GM12878 (cell line): Measurements from ENCODE around the gene DNAJC27. TPM values are rescaled to one million over a fixed set of nuclear protein-coding genes. Genes with fewer than 3 reads are reported as not detected.
"Not testable (repeated sequence)": the region's sequence is repeated elsewhere in the genome, so short reads cannot be mapped to it uniquely, and the experiment has no call there.

ENCODE experiments used
- ATAC-seq: fragments of 200-7000 bp; cut with Tn5 transposase; 3 replicates; pipeline ENCODE4 v1.9.1; 2020; ENCODE audit warnings: mild to moderate bottlenecking, moderate library complexity
- BruUV-seq: library from RNA; stranded (reverse); fragments of 400-500 nt; replicated peaks from 2 replicates; lab custom pipeline; 2021; lab: Mats Ljungman, UMichigan
- CTCF ChIA-PET: fragments of 300-600 bp; sonication (Branson Sonifier 250); formaldehyde crosslinking; extraction: SDS; loops from one replicate; lab custom pipeline; 2021; ENCODE audit warnings: inconsistent platforms; lab: Yijun Ruan, JAX
- POLR2A ChIA-PET: fragments of 350-600 bp; formaldehyde crosslinking; extraction: SDS; loops from one replicate; lab custom pipeline; 2021; ENCODE audit warnings: inconsistent platforms; lab: Charles Lee
- RAD21 ChIA-PET: fragments of 300-600 bp; sonication (Branson Sonifier 250); formaldehyde crosslinking; loops from one replicate; lab custom pipeline; 2023; ENCODE audit warnings: antibody characterized with exemption; ENCODE audit not compliant: unreplicated experiment; lab: Charles Lee
- SMC1A ChIA-PET: fragments of 300-600 bp; sonication (Branson Sonifier 250); formaldehyde crosslinking; loops from one replicate; lab custom pipeline; 2023; ENCODE audit not compliant: unreplicated experiment, uncharacterized antibody; lab: Charles Lee
- DNase-seq: peaks from one replicate; pipeline ENCODE4 v3.0.0-alpha.2; 2011; ENCODE audit warnings: low read depth, low spot score
- FAIRE-seq: peaks from 3 replicates; lab custom pipeline; 2011; peaks lifted over from hg19 to GRCh38; lab: Jason Lieb, UNC
- H2AFZ ChIP-seq: 2 replicates; pipeline ENCODE4 v1.6.0; 2011; ENCODE audit warnings: low read depth, low read length, control low read depth; ENCODE audit not compliant: control insufficient read depth
- H3K27ac ChIP-seq: 2 replicates; pipeline ENCODE4 v1.5.1; 2011; ENCODE audit warnings: control low read depth; ENCODE audit not compliant: control insufficient read depth, insufficient read depth
- H3K27me3 ChIP-seq, 2 experiments: replicated peaks in 1 of 2; 2 replicates each; pipeline versions ENCODE4 v1.6.0 to v1.6.1; 2011; ENCODE audit warnings: low read length in 1 of 2; ENCODE audit not compliant: control insufficient read depth in 2 of 2, insufficient read depth in 2 of 2
- H3K36me3 ChIP-seq, 2 experiments: 2 replicates each; pipeline ENCODE4 v1.5.1; 2011; ENCODE audit warnings: low read length in 1 of 2; ENCODE audit not compliant: control insufficient read depth in 2 of 2, insufficient read depth in 2 of 2
- H3K4me1 ChIP-seq: 2 replicates; pipeline ENCODE4 v1.6.1; 2011; ENCODE audit warnings: mild to moderate bottlenecking, low read length, moderate library complexity, mixed read lengths; ENCODE audit not compliant: control insufficient read depth, insufficient read depth
- H3K4me2 ChIP-seq: 2 replicates; pipeline ENCODE4 v1.6.0; 2011; ENCODE audit warnings: control low read depth; ENCODE audit not compliant: control insufficient read depth, insufficient read depth
- H3K4me3 ChIP-seq: fragments of 200-600 bp; sonication (generic); 2 replicates; pipeline ENCODE4 v1.5.1; 2016
- H3K79me2 ChIP-seq: 2 replicates; pipeline ENCODE4 v1.6.0; 2011; ENCODE audit warnings: low read length; ENCODE audit not compliant: control insufficient read depth, insufficient read depth
- H3K9ac ChIP-seq: 2 replicates; pipeline ENCODE4 v1.8.0; 2011; ENCODE audit warnings: low read length, control low read depth, mixed read lengths; ENCODE audit not compliant: control insufficient read depth, insufficient read depth
- H3K9me3 ChIP-seq: replicated peaks from 3 replicates; pipeline ENCODE4 v1.5.1; 2011; ENCODE audit warnings: mild to moderate bottlenecking, low read length; ENCODE audit not compliant: control insufficient read depth, insufficient read depth
- H4K20me1 ChIP-seq: 2 replicates; pipeline ENCODE4 v1.6.0; 2011; ENCODE audit not compliant: control insufficient read depth, insufficient read depth
- ASH2L ChIP-seq: fragments of 300-600, 200-600 bp; sonication (generic); IDR thresholded peaks from 2 replicates; pipeline ENCODE4 v1.6.1; 2017; ENCODE audit warnings: low read depth, mild to moderate bottlenecking, borderline replicate concordance
- CHD1 ChIP-seq: IDR thresholded peaks from 2 replicates; pipeline ENCODE4 v1.6.1; 2012; ENCODE audit warnings: low read depth, low read length, improper control_type of control experiment
- CHD2 ChIP-seq: IDR thresholded peaks from 2 replicates; pipeline ENCODE4 v1.6.1; 2011; ENCODE audit warnings: low read depth, low read length, improper control_type of control experiment, borderline replicate concordance
- EED ChIP-seq: sonication (generic); IDR thresholded peaks from 2 replicates; pipeline ENCODE4 v1.6.1; 2016; ENCODE audit warnings: antibody characterized with exemption, low read depth
- EZH2 ChIP-seq: IDR thresholded peaks from 2 replicates; pipeline ENCODE4 v1.6.1; 2012; ENCODE audit warnings: low read depth, mild to moderate bottlenecking, control low read depth, inconsistent platforms, low read length, borderline replicate concordance; ENCODE audit not compliant: control insufficient read depth
- FOXK2 ChIP-seq: fragments of 450-650 bp; IDR thresholded peaks from 2 replicates; pipeline ENCODE4 v1.6.1; 2017; ENCODE audit warnings: mild to moderate bottlenecking, moderate library complexity
- IKZF1 ChIP-seq: fragments of 450-650 bp; conservative IDR thresholded peaks from 2 replicates; pipeline ENCODE4 v1.6.1; 2017; ENCODE audit warnings: antibody characterized with exemption, mild to moderate bottlenecking
- IKZF2 ChIP-seq, 2 experiments: fragments of 450-650 bp; IDR thresholded peaks; 2 replicates each; pipeline ENCODE4 v1.6.1; 2017; ENCODE audit warnings: mild to moderate bottlenecking in 2 of 2, moderate library complexity in 2 of 2
- JUNB ChIP-seq: IDR thresholded peaks from 2 replicates; pipeline ENCODE4 v1.6.1; 2016; ENCODE audit warnings: antibody characterized with exemption, mild to moderate bottlenecking
- MXI1 ChIP-seq: fragments of 150-350 bp; IDR thresholded peaks from 2 replicates; pipeline ENCODE4 v1.6.1; 2011; ENCODE audit warnings: low read depth, mild to moderate bottlenecking, inconsistent platforms, low read length, improper control_type of control experiment
- NR2F1 ChIP-seq: fragments of 450-650 bp; conservative IDR thresholded peaks from 2 replicates; pipeline ENCODE4 v1.6.1; 2017; ENCODE audit warnings: mild to moderate bottlenecking
- RELA ChIP-seq: fragments of 450-650 bp; IDR thresholded peaks from 2 replicates; pipeline ENCODE4 v1.8.0; 2014; ENCODE audit warnings: borderline replicate concordance; ENCODE audit not compliant: partially characterized antibody
- RELB ChIP-seq: fragments of 450-650 bp; IDR thresholded peaks from 2 replicates; pipeline ENCODE4 v1.6.1; 2017; ENCODE audit warnings: low read depth, mild to moderate bottlenecking, moderate library complexity
- SIX5 ChIP-seq: IDR thresholded peaks from 2 replicates; pipeline ENCODE4 v1.6.1; 2011; ENCODE audit warnings: mild to moderate bottlenecking, low read depth, low read length, moderate library complexity; ENCODE audit not compliant: severe bottlenecking
- SPI1 ChIP-seq: IDR thresholded peaks from 2 replicates; pipeline ENCODE4 v1.6.1; 2011; ENCODE audit warnings: low read depth, mild to moderate bottlenecking, low read length, moderate library complexity, borderline replicate concordance; ENCODE audit not compliant: insufficient read depth
- SREBF1 ChIP-seq: IDR thresholded peaks from 2 replicates; pipeline ENCODE4 v1.6.1; 2012; ENCODE audit warnings: mild to moderate bottlenecking, low read length
- WRNIP1 ChIP-seq: IDR thresholded peaks from 2 replicates; pipeline ENCODE4 v1.6.1; 2011; ENCODE audit warnings: low read depth, low read length, improper control_type of control experiment, borderline replicate concordance
- ZNF622 ChIP-seq: fragments of 450-650 bp; IDR thresholded peaks from 2 replicates; pipeline ENCODE4 v1.6.1; 2017; ENCODE audit warnings: mild to moderate bottlenecking, inconsistent platforms
- ZSCAN29 ChIP-seq: fragments of 450-650 bp; IDR thresholded peaks from 2 replicates; pipeline ENCODE4 v1.6.1; 2017; ENCODE audit warnings: mild to moderate bottlenecking, moderate library complexity
- WGBS: methylation state at CpG from one replicate; pipeline ENCODE4 v1.1.6; 2016; ENCODE audit warnings: low lambda C conversion rate; ENCODE audit not compliant: insufficient replicate concordance, insufficient coverage; ENCODE audit errors: missing lambda C conversion rate; 5-methylcytosine and 5-hydroxymethylcytosine counted together
- in situ Hi-C: fragments of 300-500 bp; cut with MboI; formaldehyde crosslinking; loops from 9 replicates; pipeline ENCODE4 v1.14.3; 2018; ENCODE audit warnings: mixed read lengths
- intact Hi-C: fragments of 100-400 bp; cut with micrococcal nuclease; formaldehyde crosslinking; loops from one replicate; pipeline ENCODE4 v1.14.2; 2022; ENCODE audit not compliant: unreplicated experiment
- polyA plus RNA-seq, 11 experiments: library from polyadenylated mRNA; depleted of rRNA in 4 of 11; unstranded in 6 of 11; stranded (reverse) in 5 of 11; fragments of >200 nt; fragmentation: Nextera tagmentation in 4 of 11; fragmentation: Illumina TruSeq in 1 of 11; extraction: Ambion mirVana in 4 of 11; extraction: Trizol in 1 of 11; gene quantifications; 1 replicate in 1 of 11; 2 replicates in 10 of 11; pipeline versions ENCODE4 v1.2.1 to v1.2.3, GENCODE V29; 2011 to 2016; ENCODE audit warnings: inconsistent platforms in 2 of 11, missing spikeins in 2 of 11, low read depth in 1 of 11
- total RNA-seq, 4 experiments: library from RNA; depleted of rRNA in 3 of 4; stranded (reverse); fragments of >200 nt in 3 of 4; fragmentation: Illumina TruSeq in 1 of 4; extraction: Trizol in 1 of 4; gene quantifications; 2 replicates each; pipeline versions ENCODE4 v1.2.1 to v1.2.3, GENCODE V29; 2013 to 2021
- TF ChIP-seq, protein P1 (sequence below): IDR thresholded peaks from 2 replicates; pipeline ENCODE4 v1.6.1; 2011; ENCODE audit warnings: borderline replicate concordance, low read depth, mild to moderate bottlenecking, moderate library complexity, low read length; ENCODE audit not compliant: insufficient read depth, poor library complexity, severe bottlenecking

The DNAJC27 gene
- total and polyA plus RNA-seq, 10 of the 15 experiments (the other 5 are each of a cell fraction or from before 2014, with no cell fraction given), result 0.95 to 9.6 (median 3.7) TPM

- no peaks in the 10 kb centered on the region for H4K20me1 ChIP-seq
- no peaks in the 10 kb centered on the region for H3K79me2 ChIP-seq
- ChIA-PET CTCF (no interaction called here), POLR2A (interaction anchor here (0.6 kb wide), 1 partner anchor 73 kb away, joined by 3 read pairs; no protein-coding TSS in a partner anchor), SMC1A (no interaction called here), RAD21 (no interaction called here)
- H3K9me3 ChIP-seq, result no peaks in the 10 kb centered on the region; the same call in 2 of the 3 replicates
- no peak overlapping the region for H3K9ac ChIP-seq
- 92% methylated on average over 9 of the region's 9 CpGs for WGBS
- no peak overlapping the region for H2AFZ ChIP-seq
- no peak overlapping the region for H3K4me3 ChIP-seq
- H3K36me3 ChIP-seq, result no peaks in the 10 kb centered on the region
- no peaks in the 10 kb centered on the region for H3K27me3 ChIP-seq
- peaks cover 6% of the 10 kb centered on the region for H3K4me1 ChIP-seq
- DNase-seq, result no peak
- no peak for ATAC-seq
- intact Hi-C loops, result no loop called here
- in situ Hi-C loops, result no loop called here
- H3K4me2 ChIP-seq, result no peak overlapping the region
- no peak overlapping the region for H3K27ac ChIP-seq
- no peak for FAIRE-seq
- no peak for TF ChIP-seq IKZF1
- TF ChIP-seq FOXK2, result no peak
- no peak for TF ChIP-seq RELA
- no peak for TF ChIP-seq CHD1
- TF ChIP-seq WRNIP1, result no peak
- TF ChIP-seq EZH2, result no peak
- no peak for TF ChIP-seq JUNB
- TF ChIP-seq EED, result no peak
- TF ChIP-seq SREBF1, result no peak
- no peak for TF ChIP-seq SPI1
- no peak for TF ChIP-seq SIX5
- no peak for TF ChIP-seq NR2F1
- TF ChIP-seq, protein P1, sequence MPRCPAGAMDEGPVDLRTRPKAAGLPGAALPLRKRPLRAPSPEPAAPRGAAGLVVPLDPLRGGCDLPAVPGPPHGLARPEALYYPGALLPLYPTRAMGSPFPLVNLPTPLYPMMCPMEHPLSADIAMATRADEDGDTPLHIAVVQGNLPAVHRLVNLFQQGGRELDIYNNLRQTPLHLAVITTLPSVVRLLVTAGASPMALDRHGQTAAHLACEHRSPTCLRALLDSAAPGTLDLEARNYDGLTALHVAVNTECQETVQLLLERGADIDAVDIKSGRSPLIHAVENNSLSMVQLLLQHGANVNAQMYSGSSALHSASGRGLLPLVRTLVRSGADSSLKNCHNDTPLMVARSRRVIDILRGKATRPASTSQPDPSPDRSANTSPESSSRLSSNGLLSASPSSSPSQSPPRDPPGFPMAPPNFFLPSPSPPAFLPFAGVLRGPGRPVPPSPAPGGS, result no peak
- no peak for TF ChIP-seq IKZF2 (IDR thresholded peaks at IDR 0.05)
- TF ChIP-seq ASH2L, result no peak
- no peak for TF ChIP-seq ZNF622
- no peak for TF ChIP-seq RELB
- TF ChIP-seq MXI1, result no peak
- TF ChIP-seq ZSCAN29, result no peak
- no peak for TF ChIP-seq CHD2
- BruUV-seq, result no TSS peak
Observed at GRCh38 chr2:25014631-25015030, 42.9 kb upstream of the DNAJC27 start.

DNA sequence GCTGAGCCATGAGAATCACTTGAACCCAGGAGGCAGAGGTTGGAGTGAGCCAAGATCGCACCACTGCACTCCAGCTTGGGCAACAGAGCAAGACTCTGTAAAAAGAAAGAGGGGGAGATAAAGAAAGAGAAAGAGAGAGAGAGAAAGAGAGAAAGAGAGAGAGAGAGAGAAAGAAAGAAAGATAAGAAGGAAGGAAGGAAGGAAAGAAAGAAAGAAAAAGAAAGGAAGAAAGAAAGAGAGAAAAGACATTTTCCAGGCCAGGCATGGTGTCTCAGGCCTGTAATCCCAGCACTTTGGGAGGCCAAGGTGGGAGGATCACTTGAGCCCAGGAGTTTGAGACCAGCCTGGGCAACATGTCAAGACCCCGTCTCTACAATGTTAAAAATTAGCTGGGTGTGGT is 39.6 kb upstream of the DNAJC27 start:
- DNase-seq, in situ Hi-C loops, H3K4me2 ChIP-seq, H3K36me3 ChIP-seq, H3K4me3 ChIP-seq, H4K20me1 ChIP-seq, FAIRE-seq, H3K79me2 ChIP-seq, H3K27ac ChIP-seq, H3K9ac ChIP-seq, BruUV-seq, H3K9me3 ChIP-seq, H3K27me3 ChIP-seq, ATAC-seq, POLR2A ChIA-PET, intact Hi-C loops, RAD21 ChIA-PET, H3K4me1 ChIP-seq, H2AFZ ChIP-seq: not testable (repeated sequence)
- SMC1A ChIA-PET, result interaction anchor here (0.6 kb wide), 1 partner anchor 9 kb away, joined by 3 read pairs; no protein-coding TSS in a partner anchor
- CTCF ChIA-PET, result interaction anchor here (1.1 kb wide), 1 partner anchor 36 kb away, joined by 4 read pairs; no protein-coding TSS in a partner anchor
- WGBS, result 69% methylated on average over 2 of the region's 2 CpGs
